Lower leg skin (tissue), 3 donors: ENCODE measurements around the gene EHD4.

Experiments used
- POLR2A ChIP-seq, 2 donors: fragments of 450-650 bp; IDR thresholded peaks; one replicate each; pipeline ENCODE4 v1.6.1; 2016 to 2017; ENCODE audit warnings: antibody characterized with exemption in 2 of 2, mild to moderate bottlenecking in 1 of 2, moderate library complexity in 1 of 2
- TF ChIP-seq, protein P1 (sequence below), 3 donors: fragments of 450-650 bp; IDR thresholded peaks; one replicate each; pipeline ENCODE4 v1.5.1; 2016; ENCODE audit warnings: antibody characterized with exemption in 3 of 3, mild to moderate bottlenecking in 3 of 3, moderate library complexity in 2 of 3

DNA sequence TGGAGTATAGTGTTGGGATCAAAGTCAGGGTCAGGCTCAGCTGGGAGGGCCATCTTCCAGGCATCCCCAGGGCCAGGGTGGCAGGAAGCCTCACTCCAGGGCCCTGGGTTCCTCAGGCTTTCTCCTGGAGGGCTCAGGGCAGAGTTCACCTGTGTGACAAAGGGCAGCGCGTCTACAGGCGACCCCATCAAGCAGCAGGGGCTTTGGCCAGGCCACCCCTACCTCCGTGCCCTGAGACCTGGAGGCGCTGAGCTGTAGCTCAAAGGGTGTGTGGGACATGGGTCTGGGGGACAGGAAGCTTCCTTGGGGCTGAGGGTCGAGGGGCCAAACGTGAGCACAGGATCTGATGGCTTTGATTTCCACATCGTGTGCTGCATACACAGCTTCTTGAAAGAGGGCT, 91.3 kb downstream of the EHD4 start:
- no peak for TF ChIP-seq POLR2A (IDR thresholded peaks at IDR 0.05)
- TF ChIP-seq, protein P1, sequence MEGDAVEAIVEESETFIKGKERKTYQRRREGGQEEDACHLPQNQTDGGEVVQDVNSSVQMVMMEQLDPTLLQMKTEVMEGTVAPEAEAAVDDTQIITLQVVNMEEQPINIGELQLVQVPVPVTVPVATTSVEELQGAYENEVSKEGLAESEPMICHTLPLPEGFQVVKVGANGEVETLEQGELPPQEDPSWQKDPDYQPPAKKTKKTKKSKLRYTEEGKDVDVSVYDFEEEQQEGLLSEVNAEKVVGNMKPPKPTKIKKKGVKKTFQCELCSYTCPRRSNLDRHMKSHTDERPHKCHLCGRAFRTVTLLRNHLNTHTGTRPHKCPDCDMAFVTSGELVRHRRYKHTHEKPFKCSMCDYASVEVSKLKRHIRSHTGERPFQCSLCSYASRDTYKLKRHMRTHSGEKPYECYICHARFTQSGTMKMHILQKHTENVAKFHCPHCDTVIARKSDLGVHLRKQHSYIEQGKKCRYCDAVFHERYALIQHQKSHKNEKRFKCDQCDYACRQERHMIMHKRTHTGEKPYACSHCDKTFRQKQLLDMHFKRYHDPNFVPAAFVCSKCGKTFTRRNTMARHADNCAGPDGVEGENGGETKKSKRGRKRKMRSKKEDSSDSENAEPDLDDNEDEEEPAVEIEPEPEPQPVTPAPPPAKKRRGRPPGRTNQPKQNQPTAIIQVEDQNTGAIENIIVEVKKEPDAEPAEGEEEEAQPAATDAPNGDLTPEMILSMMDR (IDR thresholded peaks at IDR 0.05) = no peak
